Measurements from ENCODE around the gene EVPL.
A peak's percentile ranks its signal among the peaks of the same experiment; 100 is the strongest.
"Not testable (repeated sequence)": the region's sequence is repeated elsewhere in the genome, so short reads cannot be mapped to it uniquely, and the experiment has no call there.

The EVPL gene

DNA sequence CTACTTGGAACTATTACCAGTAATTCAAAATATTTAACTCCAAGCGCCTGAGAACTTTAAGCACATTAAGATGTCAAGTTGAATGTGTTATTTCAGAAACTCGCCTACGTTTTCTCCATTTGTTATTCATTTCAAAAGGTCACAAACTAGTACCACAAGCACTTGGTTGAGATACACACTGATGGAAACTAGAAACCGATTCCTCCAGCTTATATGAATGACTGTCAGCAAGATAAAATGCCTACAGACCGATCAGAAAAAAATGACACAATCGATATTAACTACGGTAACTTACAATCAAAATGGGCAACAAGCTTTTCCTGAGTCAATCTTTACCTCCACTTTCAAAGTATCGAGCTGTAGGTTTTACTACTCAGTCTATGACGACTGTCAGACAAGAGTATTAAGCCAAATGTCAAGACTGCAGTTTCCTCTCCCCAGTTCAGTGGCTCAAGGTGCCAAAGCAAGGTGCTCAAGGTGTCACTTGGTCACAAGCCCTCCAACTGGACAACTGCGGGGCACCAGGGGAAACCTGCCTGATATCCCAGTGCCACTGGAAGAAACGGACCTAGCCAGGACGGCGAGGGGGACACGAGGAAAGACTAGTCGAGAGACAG lies 44.5 kb upstream of the EVPL start:
- Histone ChIP-seq H3K4me3 (peak overlapping the region; percentile 82), H3K27ac (peak overlapping the region; percentile 56 to 63)
- DNase-seq (ENCODE audit: low spot score): no peak
- TF ChIP-seq, protein P1, sequence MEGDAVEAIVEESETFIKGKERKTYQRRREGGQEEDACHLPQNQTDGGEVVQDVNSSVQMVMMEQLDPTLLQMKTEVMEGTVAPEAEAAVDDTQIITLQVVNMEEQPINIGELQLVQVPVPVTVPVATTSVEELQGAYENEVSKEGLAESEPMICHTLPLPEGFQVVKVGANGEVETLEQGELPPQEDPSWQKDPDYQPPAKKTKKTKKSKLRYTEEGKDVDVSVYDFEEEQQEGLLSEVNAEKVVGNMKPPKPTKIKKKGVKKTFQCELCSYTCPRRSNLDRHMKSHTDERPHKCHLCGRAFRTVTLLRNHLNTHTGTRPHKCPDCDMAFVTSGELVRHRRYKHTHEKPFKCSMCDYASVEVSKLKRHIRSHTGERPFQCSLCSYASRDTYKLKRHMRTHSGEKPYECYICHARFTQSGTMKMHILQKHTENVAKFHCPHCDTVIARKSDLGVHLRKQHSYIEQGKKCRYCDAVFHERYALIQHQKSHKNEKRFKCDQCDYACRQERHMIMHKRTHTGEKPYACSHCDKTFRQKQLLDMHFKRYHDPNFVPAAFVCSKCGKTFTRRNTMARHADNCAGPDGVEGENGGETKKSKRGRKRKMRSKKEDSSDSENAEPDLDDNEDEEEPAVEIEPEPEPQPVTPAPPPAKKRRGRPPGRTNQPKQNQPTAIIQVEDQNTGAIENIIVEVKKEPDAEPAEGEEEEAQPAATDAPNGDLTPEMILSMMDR (IDR thresholded peaks at IDR 0.05): no peak

DNA sequence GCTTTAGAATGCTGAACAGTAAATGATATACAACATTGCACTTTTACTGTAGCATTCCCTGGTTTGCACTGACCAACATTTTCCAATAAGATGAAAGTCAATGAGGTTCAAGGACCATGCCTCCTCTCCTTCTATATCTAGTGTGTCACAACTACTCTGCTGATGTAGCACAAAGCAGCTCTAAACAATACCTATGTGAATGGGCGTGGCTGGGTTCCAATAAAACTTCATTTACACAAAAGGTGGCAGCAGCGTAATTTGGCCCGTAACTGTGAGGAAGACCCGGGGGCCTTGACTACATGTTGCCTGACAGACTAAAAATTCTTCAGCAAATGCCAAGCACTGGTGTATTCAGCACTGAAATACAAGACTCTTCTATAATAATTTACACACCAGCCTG lies 38.7 kb upstream of the EVPL start:
- no peak overlapping the region for H3K4me3 ChIP-seq
- no peak overlapping the region for H3K27ac ChIP-seq
- TF ChIP-seq, protein P1 (IDR thresholded peaks at IDR 0.05): no peak
- DNase-seq (ENCODE audit: low spot score): no peak

DNA sequence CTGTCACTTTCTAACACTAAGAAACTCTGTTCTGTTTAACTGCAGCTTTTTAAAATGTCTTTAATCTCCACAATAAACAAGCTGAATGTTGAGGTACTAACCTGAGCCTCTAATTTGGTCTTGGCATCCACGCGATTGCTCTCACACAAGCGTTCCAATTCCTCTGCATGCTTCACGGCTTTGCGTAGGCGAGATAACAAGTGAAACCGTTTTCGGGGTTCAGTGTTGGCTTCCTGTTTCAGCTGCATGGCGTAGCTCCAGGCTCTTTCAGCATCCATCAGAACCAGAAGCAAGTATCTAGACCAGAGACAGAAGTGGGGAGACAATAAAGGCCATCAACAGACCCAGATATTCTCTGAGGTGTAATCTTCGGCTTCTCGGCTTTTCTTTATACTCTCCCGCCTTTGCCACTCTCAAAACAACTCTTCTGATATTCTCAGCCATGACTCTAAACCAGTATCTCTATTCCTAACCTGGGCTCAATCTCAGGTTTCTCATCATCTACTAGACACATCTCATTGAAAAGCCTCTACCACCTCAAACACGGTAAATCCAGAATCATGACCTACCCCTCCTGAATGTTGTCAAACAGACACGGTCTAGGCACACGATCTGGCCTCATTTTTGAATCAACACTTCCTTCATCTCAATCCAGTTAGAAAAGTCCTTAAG lies 36.9 kb upstream of the EVPL start:
- no peak for DNase-seq (ENCODE audit: low spot score)
- H3K27ac ChIP-seq: no peak overlapping the region
- TF ChIP-seq, protein P1 (IDR thresholded peaks at IDR 0.05): no peak
- H3K4me3 ChIP-seq: no peak overlapping the region

DNA sequence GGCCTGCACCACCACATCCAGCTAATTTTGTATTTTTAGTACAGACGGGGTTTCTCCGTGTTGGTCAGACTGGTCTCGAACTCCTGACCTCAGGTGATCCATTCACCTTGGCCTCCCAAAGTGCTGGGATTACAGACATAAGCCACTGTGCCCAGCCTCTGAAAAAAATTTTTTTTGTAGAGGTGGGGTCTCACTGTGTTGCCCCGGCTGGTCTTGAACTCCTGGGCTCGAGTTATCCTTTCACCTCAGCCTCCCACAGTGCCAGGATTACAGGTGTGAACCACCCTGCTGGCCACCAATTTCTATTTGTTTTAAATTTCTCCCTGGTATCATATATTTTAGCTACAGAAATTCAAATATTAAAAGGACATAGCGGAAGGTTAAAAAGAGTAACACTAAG lies 31.2 kb upstream of the EVPL start:
- not testable (repeated sequence) for DNase-seq (ENCODE audit: low spot score); H3K27ac ChIP-seq

DNA sequence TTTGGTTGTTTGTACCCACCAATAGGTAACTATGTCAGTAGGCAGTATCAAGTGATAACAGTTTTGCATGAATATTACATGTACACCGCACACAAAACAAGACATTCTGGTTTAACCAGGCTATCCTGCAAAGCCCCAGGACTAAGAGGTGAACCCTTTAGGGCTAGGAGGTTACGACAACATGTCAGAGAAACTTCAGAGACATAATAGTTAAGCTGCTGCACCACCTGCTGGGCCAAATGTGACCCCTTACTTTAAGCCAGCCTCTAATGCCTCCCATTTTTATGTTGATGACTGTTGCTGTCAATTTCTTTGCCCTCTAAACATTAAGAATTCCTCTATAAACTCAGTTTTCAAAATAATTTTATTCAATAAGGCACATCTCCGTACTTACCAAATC lies 29.8 kb upstream of the EVPL start:
- TF ChIP-seq, protein P1 (IDR thresholded peaks at IDR 0.05): no peak
- DNase-seq (ENCODE audit: low spot score): no peak
- no peak overlapping the region for H3K4me3 ChIP-seq
- no peak overlapping the region for H3K27ac ChIP-seq

More for the DNA sequence above, 31.2 kb upstream of the EVPL start:
- H3K4me3 ChIP-seq: not testable (repeated sequence)

DNA sequence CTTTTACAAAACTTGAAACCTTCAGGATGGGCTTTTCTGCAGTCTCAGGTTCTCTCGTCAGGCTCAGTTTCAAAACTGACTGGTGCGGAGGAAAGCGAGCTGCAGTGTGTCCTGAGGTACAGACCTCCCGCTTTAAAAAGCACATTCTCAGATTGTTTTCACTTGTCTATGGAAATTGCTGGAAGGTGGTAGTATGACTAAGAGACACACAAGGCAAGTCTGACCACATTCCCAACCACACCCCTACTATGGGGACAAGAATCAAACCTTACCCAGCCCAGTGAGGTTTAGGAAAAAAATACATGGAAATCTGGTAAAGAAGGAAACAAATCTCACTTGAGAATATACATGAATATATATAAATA lies 27.0 kb upstream of the EVPL start:
- no peak overlapping the region for H3K27ac ChIP-seq
- H3K4me3 ChIP-seq: no peak overlapping the region
- no peak for DNase-seq (ENCODE audit: low spot score)
- TF ChIP-seq, protein P1 (IDR thresholded peaks at IDR 0.05): no peak

DNA sequence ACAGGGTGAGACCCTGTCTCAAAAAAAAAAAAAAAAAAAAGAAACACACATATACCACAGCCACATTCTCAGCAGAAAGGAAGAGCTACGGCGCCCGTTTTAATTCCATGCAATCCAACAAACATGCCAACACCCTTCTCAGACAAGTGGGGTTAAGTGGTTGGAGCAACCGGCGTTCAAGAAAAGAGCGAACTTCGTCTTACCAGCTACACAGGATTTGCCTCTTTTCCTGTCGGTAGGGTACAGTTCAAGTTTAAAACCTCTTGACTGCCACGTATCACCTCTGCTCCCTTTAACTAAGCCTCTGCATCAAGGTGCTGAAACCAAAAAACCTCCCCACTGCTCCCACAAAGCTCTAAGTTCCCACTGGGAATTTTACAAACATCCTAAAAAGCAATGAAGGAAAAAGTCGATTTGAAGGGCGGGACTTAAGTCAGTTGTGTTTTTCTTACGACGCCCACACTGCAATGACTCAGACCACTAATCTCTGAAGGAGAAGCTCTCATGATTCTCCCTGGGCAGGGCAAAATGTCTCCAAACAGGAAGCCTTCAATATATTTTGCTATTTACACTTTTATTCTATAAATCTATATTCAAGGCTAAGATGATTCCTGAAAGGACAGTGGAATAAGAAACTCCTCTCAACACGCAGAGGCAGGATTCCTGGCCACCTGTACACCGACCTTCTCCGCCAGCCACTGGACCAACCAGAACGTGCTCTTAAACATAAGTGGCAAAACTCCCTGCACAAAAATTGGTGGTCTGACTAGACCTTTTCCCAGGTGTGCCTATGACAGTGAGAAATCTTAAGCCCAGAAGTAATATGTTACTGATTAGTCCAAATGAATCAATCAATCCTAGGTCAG lies 26.4 kb upstream of the EVPL start:
- no peak for DNase-seq (ENCODE audit: low spot score)
- Histone ChIP-seq H3K27ac (no peak overlapping the region), H3K4me3 (no peak overlapping the region)
- TF ChIP-seq, protein P1 (IDR thresholded peaks at IDR 0.05): no peak
